H9 (cell line): ENCODE data around the gene UBQLN2. TPM values are rescaled to one million over a fixed set of nuclear protein-coding genes. Genes with fewer than 3 reads are reported as not detected.

ENCODE experiments used
- DNase-seq: peaks from one replicate; pipeline ENCODE4 v3.0.0-alpha.2; 2017
- H2AFZ ChIP-seq: one replicate; pipeline ENCODE4 v1.6.1; 2013; ENCODE audit warnings: mild to moderate bottlenecking, low read length, control low read depth, moderate library complexity
- H2AK5ac ChIP-seq: 2 replicates; pipeline ENCODE4 v1.6.1; 2013; ENCODE audit warnings: low read length, control low read depth, mixed read lengths; ENCODE audit not compliant: insufficient read length
- H2BK120ac ChIP-seq: one replicate; pipeline ENCODE4 v1.6.1; 2013; ENCODE audit warnings: low read depth, mild to moderate bottlenecking, low read length, control low read depth, inconsistent platforms; ENCODE audit not compliant: poor library complexity, severe bottlenecking
- H2BK12ac ChIP-seq: 2 replicates; pipeline ENCODE4 v1.6.1; 2013; ENCODE audit warnings: low read length, control low read depth, mixed read lengths, low read depth; ENCODE audit not compliant: insufficient read length
- H2BK15ac ChIP-seq: 2 replicates; pipeline ENCODE4 v1.6.1; 2013; ENCODE audit warnings: low read depth, low read length, control low read depth
- H2BK20ac ChIP-seq: one replicate; pipeline ENCODE4 v1.6.1; 2013; ENCODE audit warnings: low read depth, mild to moderate bottlenecking, low read length, control low read depth, inconsistent platforms; ENCODE audit not compliant: poor library complexity, severe bottlenecking
- H2BK5ac ChIP-seq: 2 replicates; pipeline ENCODE4 v1.6.1; 2013; ENCODE audit warnings: low read length, control low read depth, mixed read lengths; ENCODE audit not compliant: insufficient read length
- H3K14ac ChIP-seq: 2 replicates; pipeline ENCODE4 v1.6.1; 2013; ENCODE audit warnings: low read length, control low read depth; ENCODE audit not compliant: insufficient read depth
- H3K18ac ChIP-seq: 2 replicates; pipeline ENCODE4 v1.6.1; 2013; ENCODE audit warnings: low read depth, mild to moderate bottlenecking, mixed read lengths, low read length, control low read depth; ENCODE audit not compliant: insufficient read length
- H3K23ac ChIP-seq: 2 replicates; pipeline ENCODE4 v1.6.1; 2013; ENCODE audit warnings: low read length, control low read depth, mixed read lengths, low read depth; ENCODE audit not compliant: insufficient read length
- H3K23me2 ChIP-seq: 2 replicates; pipeline ENCODE4 v1.6.1; 2013; ENCODE audit warnings: low read depth, mild to moderate bottlenecking, mixed read lengths, low read length, control low read depth; ENCODE audit not compliant: insufficient read length, poor library complexity, severe bottlenecking
- H3K27ac ChIP-seq: 2 replicates; pipeline ENCODE4 v1.5.1; 2013; ENCODE audit warnings: low read length, control low read depth, mixed read lengths, low read depth; ENCODE audit not compliant: insufficient read length
- H3K27me3 ChIP-seq: 2 replicates; pipeline ENCODE4 v1.6.1; 2013; ENCODE audit warnings: low read length, control low read depth, inconsistent platforms; ENCODE audit not compliant: insufficient read depth
- H3K4ac ChIP-seq: 2 replicates; pipeline ENCODE4 v1.6.1; 2013; ENCODE audit warnings: low read depth, mild to moderate bottlenecking, control low read depth, inconsistent platforms, low read length, moderate library complexity
- H3K4me1 ChIP-seq: 2 replicates; pipeline ENCODE4 v1.6.1; 2013; ENCODE audit warnings: low read length, control low read depth, inconsistent platforms; ENCODE audit not compliant: insufficient read depth
- H3K4me2 ChIP-seq: 2 replicates; pipeline ENCODE4 v1.6.1; 2013; ENCODE audit warnings: low read length, control low read depth, mixed read lengths; ENCODE audit not compliant: insufficient read length, insufficient read depth
- H3K56ac ChIP-seq: 2 replicates; pipeline ENCODE4 v1.6.1; 2013; ENCODE audit warnings: low read depth, mild to moderate bottlenecking, mixed read lengths, low read length, control low read depth; ENCODE audit not compliant: insufficient read length
- H3K79me1 ChIP-seq: 2 replicates; pipeline ENCODE4 v1.6.1; 2013; ENCODE audit warnings: low read depth, mild to moderate bottlenecking, moderate library complexity, low read length, control low read depth, inconsistent platforms; ENCODE audit not compliant: insufficient read depth, poor library complexity, severe bottlenecking
- H3K79me2 ChIP-seq: 2 replicates; pipeline ENCODE4 v1.6.1; 2013; ENCODE audit warnings: low read length, control low read depth, inconsistent platforms; ENCODE audit not compliant: insufficient read depth
- H3K9ac ChIP-seq: 2 replicates; pipeline ENCODE4 v1.6.1; 2013; ENCODE audit warnings: low read length, control low read depth, mixed read lengths; ENCODE audit not compliant: insufficient read length; ENCODE audit errors: extremely low read depth
- H3K9me3 ChIP-seq: one replicate; pipeline ENCODE4 v1.6.1; 2013; ENCODE audit warnings: low read depth, low read length, inconsistent platforms; ENCODE audit not compliant: control insufficient read depth
- H3T11ph ChIP-seq: one replicate; pipeline ENCODE4 v1.6.1; 2013; ENCODE audit warnings: mild to moderate bottlenecking, low read length, control low read depth, inconsistent platforms
- H4K20me1 ChIP-seq: one replicate; pipeline ENCODE4 v1.6.1; 2013; ENCODE audit not compliant: control insufficient read depth, insufficient read length, insufficient read depth
- H4K5ac ChIP-seq: 2 replicates; pipeline ENCODE4 v1.6.1; 2013; ENCODE audit warnings: low read depth, mild to moderate bottlenecking, mixed read lengths, low read length, control low read depth; ENCODE audit not compliant: insufficient read length
- H4K8ac ChIP-seq: replicated peaks from 2 replicates; pipeline ENCODE4 v1.6.1; 2013; ENCODE audit warnings: low read length, control low read depth, mixed read lengths, low read depth; ENCODE audit not compliant: insufficient read length
- H4K91ac ChIP-seq: 2 replicates; pipeline ENCODE4 v1.6.1; 2013; ENCODE audit warnings: low read depth, mild to moderate bottlenecking, moderate library complexity, mixed read lengths, low read length, control low read depth; ENCODE audit not compliant: insufficient read length
- H3K27ac Mint-ChIP-seq, 3 experiments: 2 replicates in 2 of 3; 3 replicates in 1 of 3; pipeline ENCODE4 v1.8.0; 2020 to 2021; ENCODE audit warnings: mixed read lengths in 3 of 3, mild to moderate bottlenecking in 1 of 3, moderate library complexity in 1 of 3
- H3K27me3 Mint-ChIP-seq: 2 replicates; pipeline ENCODE4 v1.8.0; 2021; ENCODE audit warnings: low read depth, mild to moderate bottlenecking, moderate library complexity, mixed read lengths
- H3K36me3 Mint-ChIP-seq, 3 experiments: 2 replicates in 2 of 3; 3 replicates in 1 of 3; pipeline ENCODE4 v1.8.0; 2020 to 2021; ENCODE audit warnings: low read depth in 3 of 3, mixed read lengths in 3 of 3; ENCODE audit not compliant: insufficient read depth in 1 of 3
- H3K4me1 Mint-ChIP-seq, 2 experiments: 2 replicates each; pipeline ENCODE4 v1.8.0; 2020; ENCODE audit warnings: mixed read lengths in 2 of 2
- H3K4me3 Mint-ChIP-seq, 2 experiments: 2 replicates in 1 of 2; 3 replicates in 1 of 2; pipeline ENCODE4 v1.8.0; 2020 to 2021; ENCODE audit warnings: mild to moderate bottlenecking in 2 of 2, mixed read lengths in 2 of 2, moderate library complexity in 1 of 2
- H3K9me3 Mint-ChIP-seq, 2 experiments: 2 replicates in 1 of 2; 3 replicates in 1 of 2; pipeline ENCODE4 v1.8.0; 2020; ENCODE audit warnings: mild to moderate bottlenecking in 2 of 2, mixed read lengths in 2 of 2, moderate library complexity in 1 of 2
- WGBS: extraction: QIAGEN DNeasy Blood & Tissue Kit; methylation state at CpG from one replicate; pipeline ENCODE4 v1.1.7; 2013; ENCODE audit warnings: missing lambda C conversion rate, low lambda C conversion rate, mixed read lengths; ENCODE audit not compliant: insufficient read length; ENCODE audit errors: extremely low coverage; 5-methylcytosine and 5-hydroxymethylcytosine counted together
- total RNA-seq: library from RNA; stranded (reverse); gene quantifications from 2 replicates; pipeline ENCODE4 v1.2.1, GENCODE V29; 2021
- TF ChIP-seq, protein P1 (sequence below): fragments of 200-600 bp; sonication (generic); conservative IDR thresholded peaks from 3 replicates; pipeline ENCODE4 v1.8.0; 2021; ENCODE audit warnings: antibody characterized with exemption, mild to moderate bottlenecking

The UBQLN2 gene
- total RNA-seq, 1 experiment from 2014 or later = 30.0 TPM

GRCh38 chrX:56572975-56573374 lies 9.5 kb downstream of the UBQLN2 start:
- Histone ChIP-seq H3K4ac (no peak overlapping the region), H3K23ac (no peak overlapping the region), H3K23me2 (no peaks in the 10 kb centered on the region), H2BK120ac (no peak overlapping the region), H3K27ac (no peak overlapping the region), H4K20me1 (no peaks in the 10 kb centered on the region), H3K18ac (no peak overlapping the region), H3K9ac (no peak overlapping the region), H3K79me2 (no peaks in the 10 kb centered on the region), H2BK20ac (no peak overlapping the region), H3K27me3 (no peaks in the 10 kb centered on the region), H4K91ac (no peak overlapping the region), H3K4me1 (no peaks in the 10 kb centered on the region), H3K56ac (no peak overlapping the region), H3K14ac (no peak overlapping the region), H3K79me1 (no peaks in the 10 kb centered on the region), H2AK5ac (no peak overlapping the region), H2AFZ (no peak overlapping the region), H3T11ph (no peak overlapping the region), H2BK12ac (no peak overlapping the region), H4K8ac (no peak overlapping the region), H2BK5ac (no peak overlapping the region), H4K5ac (no peak overlapping the region), H2BK15ac (no peak overlapping the region), H3K9me3 (no peaks in the 10 kb centered on the region), H3K4me2 (no peak overlapping the region)
- TF ChIP-seq, protein P1, sequence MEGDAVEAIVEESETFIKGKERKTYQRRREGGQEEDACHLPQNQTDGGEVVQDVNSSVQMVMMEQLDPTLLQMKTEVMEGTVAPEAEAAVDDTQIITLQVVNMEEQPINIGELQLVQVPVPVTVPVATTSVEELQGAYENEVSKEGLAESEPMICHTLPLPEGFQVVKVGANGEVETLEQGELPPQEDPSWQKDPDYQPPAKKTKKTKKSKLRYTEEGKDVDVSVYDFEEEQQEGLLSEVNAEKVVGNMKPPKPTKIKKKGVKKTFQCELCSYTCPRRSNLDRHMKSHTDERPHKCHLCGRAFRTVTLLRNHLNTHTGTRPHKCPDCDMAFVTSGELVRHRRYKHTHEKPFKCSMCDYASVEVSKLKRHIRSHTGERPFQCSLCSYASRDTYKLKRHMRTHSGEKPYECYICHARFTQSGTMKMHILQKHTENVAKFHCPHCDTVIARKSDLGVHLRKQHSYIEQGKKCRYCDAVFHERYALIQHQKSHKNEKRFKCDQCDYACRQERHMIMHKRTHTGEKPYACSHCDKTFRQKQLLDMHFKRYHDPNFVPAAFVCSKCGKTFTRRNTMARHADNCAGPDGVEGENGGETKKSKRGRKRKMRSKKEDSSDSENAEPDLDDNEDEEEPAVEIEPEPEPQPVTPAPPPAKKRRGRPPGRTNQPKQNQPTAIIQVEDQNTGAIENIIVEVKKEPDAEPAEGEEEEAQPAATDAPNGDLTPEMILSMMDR = no peak
- Mint-ChIP-seq H3K4me3 (no peak overlapping the region), H3K27ac (no peak overlapping the region), H3K4me1 (peaks cover 0 to 5% of the 10 kb centered on the region in 2 experiments; a peak in 3 of 4 replicates), H3K36me3 (peaks cover 2 to 15% (median 7%) of the 10 kb centered on the region in 3 experiments; a peak in 6 of 7 replicates), H3K9me3 (peaks cover 52 to 59% of the 10 kb centered on the region in 2 experiments), H3K27me3 (no peaks in the 10 kb centered on the region)
- WGBS = no CpG with 5 or more reads among the region's 4 CpGs
- DNase-seq = no peak
